ENCODE data around the gene CFAP299. TPM values are rescaled to one million over a fixed set of nuclear protein-coding genes. Genes with fewer than 3 reads are reported as not detected.
"Not testable (repeated sequence)": the region's sequence is repeated elsewhere in the genome, so short reads cannot be mapped to it uniquely, and the experiment has no call there.

The CFAP299 gene
- total RNA-seq, 1 experiment from 2014 or later: not detected

- Histone ChIP-seq H3K4me2 (ENCODE audit: low read depth, low read length, poor library complexity, severe bottlenecking) (no peak overlapping the region), H3K9me3 (ENCODE audit: low read length) (no peaks in the 10 kb centered on the region), H3K27ac (ENCODE audit: low read length) (no peak overlapping the region), H2AFZ (ENCODE audit: low read length) (no peak overlapping the region), H3K9ac (ENCODE audit: low read length) (no peak overlapping the region), H3K27me3 (ENCODE audit: low read length) (no peaks in the 10 kb centered on the region), H3K36me3 (ENCODE audit: insufficient read depth, low read length) (no peaks in the 10 kb centered on the region), H3K9me2 (replicated peaks; ENCODE audit: insufficient read depth, low read length) (no peaks in the 10 kb centered on the region), H3K4me3 (ENCODE audit: low read length) (no peak overlapping the region), H3K4me1 (ENCODE audit: low read length) (no peaks in the 10 kb centered on the region), H4K20me1 (ENCODE audit: insufficient read depth, low read depth, low read length) (no peaks in the 10 kb centered on the region), H3K79me2 (ENCODE audit: low read length) (no peaks in the 10 kb centered on the region)
- DNase-seq: no peak
Observed at GRCh38 chr4:80713409-80713808, 377.9 kb downstream of the CFAP299 start.

GRCh38 chr4:80717204-80717603 is 381.7 kb downstream of the CFAP299 start:
- H3K79me2 ChIP-seq (ENCODE audit: low read length): no peaks in the 10 kb centered on the region
- H3K9me2 ChIP-seq (replicated peaks; ENCODE audit: insufficient read depth, low read length): no peaks in the 10 kb centered on the region
- no peaks in the 10 kb centered on the region for H3K36me3 ChIP-seq (ENCODE audit: insufficient read depth, low read length)
- no peak overlapping the region for H3K27ac ChIP-seq (ENCODE audit: low read length)
- no peaks in the 10 kb centered on the region for H3K9me3 ChIP-seq (ENCODE audit: low read length)
- H4K20me1 ChIP-seq (ENCODE audit: insufficient read depth, low read depth, low read length): no peaks in the 10 kb centered on the region
- H2AFZ ChIP-seq (ENCODE audit: low read length): no peak overlapping the region
- DNase-seq: no peak
- no peak overlapping the region for H3K4me2 ChIP-seq (ENCODE audit: low read depth, low read length, poor library complexity, severe bottlenecking)
- no peak overlapping the region for H3K9ac ChIP-seq (ENCODE audit: low read length)
- H3K27me3 ChIP-seq (ENCODE audit: low read length): no peaks in the 10 kb centered on the region
- H3K4me3 ChIP-seq (ENCODE audit: low read length): no peak overlapping the region
- no peaks in the 10 kb centered on the region for H3K4me1 ChIP-seq (ENCODE audit: low read length)

- no peaks in the 10 kb centered on the region for H3K79me2 ChIP-seq (ENCODE audit: low read length)
- DNase-seq: no peak
- H3K9me2 ChIP-seq (replicated peaks; ENCODE audit: insufficient read depth, low read length): no peaks in the 10 kb centered on the region
- H3K4me2 ChIP-seq (ENCODE audit: low read depth, low read length, poor library complexity, severe bottlenecking): no peak overlapping the region
- H3K9me3 ChIP-seq (ENCODE audit: low read length): no peaks in the 10 kb centered on the region
- no peaks in the 10 kb centered on the region for H3K4me1 ChIP-seq (ENCODE audit: low read length)
- H3K4me3 ChIP-seq (ENCODE audit: low read length): no peak overlapping the region
- H2AFZ ChIP-seq (ENCODE audit: low read length): no peak overlapping the region
- H3K9ac ChIP-seq (ENCODE audit: low read length): no peak overlapping the region
- no peaks in the 10 kb centered on the region for H3K27me3 ChIP-seq (ENCODE audit: low read length)
- H3K36me3 ChIP-seq (ENCODE audit: insufficient read depth, low read length): no peaks in the 10 kb centered on the region
- no peaks in the 10 kb centered on the region for H4K20me1 ChIP-seq (ENCODE audit: insufficient read depth, low read depth, low read length)
- H3K27ac ChIP-seq (ENCODE audit: low read length): no peak overlapping the region
Observed at GRCh38 chr4:80726471-80726870, 390.9 kb downstream of the CFAP299 start.

- no peaks in the 10 kb centered on the region for H3K9me3 ChIP-seq (ENCODE audit: low read length)
- no peak for DNase-seq
- no peak overlapping the region for H3K27ac ChIP-seq (ENCODE audit: low read length)
- no peaks in the 10 kb centered on the region for H3K4me1 ChIP-seq (ENCODE audit: low read length)
- no peak overlapping the region for H3K4me2 ChIP-seq (ENCODE audit: low read depth, low read length, poor library complexity, severe bottlenecking)
- H3K79me2 ChIP-seq (ENCODE audit: low read length): no peaks in the 10 kb centered on the region
- H3K36me3 ChIP-seq (ENCODE audit: insufficient read depth, low read length): no peaks in the 10 kb centered on the region
- no peaks in the 10 kb centered on the region for H3K27me3 ChIP-seq (ENCODE audit: low read length)
- no peak overlapping the region for H2AFZ ChIP-seq (ENCODE audit: low read length)
- no peaks in the 10 kb centered on the region for H4K20me1 ChIP-seq (ENCODE audit: insufficient read depth, low read depth, low read length)
- no peaks in the 10 kb centered on the region for H3K9me2 ChIP-seq (replicated peaks; ENCODE audit: insufficient read depth, low read length)
- H3K4me3 ChIP-seq (ENCODE audit: low read length): no peak overlapping the region
- H3K9ac ChIP-seq (ENCODE audit: low read length): no peak overlapping the region
Observed at GRCh38 chr4:80730158-80730557, 394.6 kb downstream of the CFAP299 start.

- Histone ChIP-seq H3K9ac (ENCODE audit: low read length) (no peak overlapping the region), H3K9me3 (ENCODE audit: low read length) (no peaks in the 10 kb centered on the region), H3K36me3 (ENCODE audit: insufficient read depth, low read length) (no peaks in the 10 kb centered on the region), H4K20me1 (ENCODE audit: insufficient read depth, low read depth, low read length) (no peaks in the 10 kb centered on the region), H3K4me2 (ENCODE audit: low read depth, low read length, poor library complexity, severe bottlenecking) (no peak overlapping the region), H2AFZ (ENCODE audit: low read length) (no peak overlapping the region), H3K4me3 (ENCODE audit: low read length) (no peak overlapping the region), H3K79me2 (ENCODE audit: low read length) (no peaks in the 10 kb centered on the region), H3K27ac (ENCODE audit: low read length) (no peak overlapping the region), H3K9me2 (replicated peaks; ENCODE audit: insufficient read depth, low read length) (no peaks in the 10 kb centered on the region), H3K4me1 (ENCODE audit: low read length) (no peaks in the 10 kb centered on the region), H3K27me3 (ENCODE audit: low read length) (no peaks in the 10 kb centered on the region)
- DNase-seq: no peak
Observed at GRCh38 chr4:80731436-80731835, 395.9 kb downstream of the CFAP299 start.

- no peak overlapping the region for H3K27ac ChIP-seq (ENCODE audit: low read length)
- no peaks in the 10 kb centered on the region for H3K36me3 ChIP-seq (ENCODE audit: insufficient read depth, low read length)
- H3K9me3 ChIP-seq (ENCODE audit: low read length): no peaks in the 10 kb centered on the region
Observed at GRCh38 chr4:80732010-80732409, 396.5 kb downstream of the CFAP299 start.

GRCh38 chr4:80740375-80740774 is 404.8 kb downstream of the CFAP299 start:
- Histone ChIP-seq H3K27me3 (ENCODE audit: low read length) (no peaks in the 10 kb centered on the region), H3K27ac (ENCODE audit: low read length) (no peak overlapping the region), H2AFZ (ENCODE audit: low read length) (no peak overlapping the region), H4K20me1 (ENCODE audit: insufficient read depth, low read depth, low read length) (no peaks in the 10 kb centered on the region), H3K4me1 (ENCODE audit: low read length) (no peaks in the 10 kb centered on the region), H3K79me2 (ENCODE audit: low read length) (no peaks in the 10 kb centered on the region), H3K9me3 (ENCODE audit: low read length) (no peaks in the 10 kb centered on the region), H3K4me3 (ENCODE audit: low read length) (no peak overlapping the region), H3K4me2 (ENCODE audit: low read depth, low read length, poor library complexity, severe bottlenecking) (no peak overlapping the region), H3K9me2 (replicated peaks; ENCODE audit: insufficient read depth, low read length) (no peaks in the 10 kb centered on the region), H3K9ac (ENCODE audit: low read length) (no peak overlapping the region), H3K36me3 (ENCODE audit: insufficient read depth, low read length) (no peaks in the 10 kb centered on the region)
- DNase-seq: no peak

More at GRCh38 chr4:80732010-80732409, 396.5 kb downstream of the CFAP299 start:
- H3K9me2 ChIP-seq (replicated peaks; ENCODE audit: insufficient read depth, low read length): no peaks in the 10 kb centered on the region
- no peak for DNase-seq
- H3K4me1 ChIP-seq (ENCODE audit: low read length): no peaks in the 10 kb centered on the region
- no peak overlapping the region for H3K9ac ChIP-seq (ENCODE audit: low read length)
- H4K20me1 ChIP-seq (ENCODE audit: insufficient read depth, low read depth, low read length): no peaks in the 10 kb centered on the region
- no peak overlapping the region for H2AFZ ChIP-seq (ENCODE audit: low read length)
- H3K4me2 ChIP-seq (ENCODE audit: low read depth, low read length, poor library complexity, severe bottlenecking): no peak overlapping the region
- no peaks in the 10 kb centered on the region for H3K27me3 ChIP-seq (ENCODE audit: low read length)
- no peak overlapping the region for H3K4me3 ChIP-seq (ENCODE audit: low read length)
- H3K79me2 ChIP-seq (ENCODE audit: low read length): no peaks in the 10 kb centered on the region

GRCh38 chr4:80749558-80749957 is 414.0 kb downstream of the CFAP299 start:
- H2AFZ ChIP-seq (ENCODE audit: low read length); H3K79me2 ChIP-seq (ENCODE audit: low read length); H3K4me2 ChIP-seq (ENCODE audit: low read depth, low read length, poor library complexity, severe bottlenecking); H3K4me3 ChIP-seq (ENCODE audit: low read length); H3K9me3 ChIP-seq (ENCODE audit: low read length); H3K36me3 ChIP-seq (ENCODE audit: insufficient read depth, low read length); H3K4me1 ChIP-seq (ENCODE audit: low read length); H3K9ac ChIP-seq (ENCODE audit: low read length); H4K20me1 ChIP-seq (ENCODE audit: insufficient read depth, low read depth, low read length); H3K27ac ChIP-seq (ENCODE audit: low read length); DNase-seq; H3K9me2 ChIP-seq (replicated peaks; ENCODE audit: insufficient read depth, low read length); H3K27me3 ChIP-seq (ENCODE audit: low read length): not testable (repeated sequence)

- Histone ChIP-seq H3K9me2 (replicated peaks; ENCODE audit: insufficient read depth, low read length) (no peaks in the 10 kb centered on the region), H2AFZ (ENCODE audit: low read length) (no peak overlapping the region), H3K79me2 (ENCODE audit: low read length) (no peaks in the 10 kb centered on the region)
Observed at GRCh38 chr4:80751200-80751599, 415.7 kb downstream of the CFAP299 start.

More at GRCh38 chr4:80751200-80751599, 415.7 kb downstream of the CFAP299 start:
- Histone ChIP-seq H3K27me3 (ENCODE audit: low read length) (no peaks in the 10 kb centered on the region), H3K9me3 (ENCODE audit: low read length) (no peaks in the 10 kb centered on the region), H3K27ac (ENCODE audit: low read length) (no peak overlapping the region), H4K20me1 (ENCODE audit: insufficient read depth, low read depth, low read length) (no peaks in the 10 kb centered on the region), H3K4me3 (ENCODE audit: low read length) (no peak overlapping the region), H3K36me3 (ENCODE audit: insufficient read depth, low read length) (no peaks in the 10 kb centered on the region), H3K9ac (ENCODE audit: low read length) (no peak overlapping the region), H3K4me1 (ENCODE audit: low read length) (peaks cover 7% of the 10 kb centered on the region; the same call in 1 of the 2 replicates), H3K4me2 (ENCODE audit: low read depth, low read length, poor library complexity, severe bottlenecking) (no peak overlapping the region)
- DNase-seq: no peak

Data from Karpas-422 (cell line).